WERI-Rb-1 (cell line): ENCODE data around the gene DPRX.

Source experiments
- DNase-seq: peaks from one replicate; pipeline ENCODE4 v3.0.0-alpha.2; 2020
- H3K27ac ChIP-seq: fragments of 250-450 bp; sonication (Bioruptor Pico); 2 replicates; pipeline ENCODE4 v1.5.1; 2020; ENCODE audit warnings: mild to moderate bottlenecking, moderate library complexity
- H3K27me3 ChIP-seq: fragments of 250-450 bp; sonication (Bioruptor Pico); 2 replicates; pipeline ENCODE4 v1.5.1; 2021; ENCODE audit warnings: mild to moderate bottlenecking, low read depth, moderate library complexity; ENCODE audit not compliant: insufficient read depth, severe bottlenecking
- H3K36me3 ChIP-seq: fragments of 250-450 bp; sonication (Bioruptor Pico); 2 replicates; pipeline ENCODE4 v1.5.1; 2020; ENCODE audit warnings: mild to moderate bottlenecking, moderate library complexity
- H3K4me3 ChIP-seq: 2 replicates; pipeline ENCODE4 v1.5.1; 2011; ENCODE audit warnings: low read depth, mild to moderate bottlenecking, control low read depth, low read length
- H3K9me3 ChIP-seq: fragments of 250-450 bp; sonication (Bioruptor Pico); 2 replicates; pipeline ENCODE4 v1.5.1; 2021; ENCODE audit warnings: mild to moderate bottlenecking, moderate library complexity; ENCODE audit not compliant: severe bottlenecking
- TF ChIP-seq, protein P1 (sequence below): IDR thresholded peaks from 2 replicates; pipeline ENCODE4 v1.5.1; 2011; ENCODE audit warnings: low read depth, mild to moderate bottlenecking, control low read depth, inconsistent platforms, low read length

The DPRX gene

DNA sequence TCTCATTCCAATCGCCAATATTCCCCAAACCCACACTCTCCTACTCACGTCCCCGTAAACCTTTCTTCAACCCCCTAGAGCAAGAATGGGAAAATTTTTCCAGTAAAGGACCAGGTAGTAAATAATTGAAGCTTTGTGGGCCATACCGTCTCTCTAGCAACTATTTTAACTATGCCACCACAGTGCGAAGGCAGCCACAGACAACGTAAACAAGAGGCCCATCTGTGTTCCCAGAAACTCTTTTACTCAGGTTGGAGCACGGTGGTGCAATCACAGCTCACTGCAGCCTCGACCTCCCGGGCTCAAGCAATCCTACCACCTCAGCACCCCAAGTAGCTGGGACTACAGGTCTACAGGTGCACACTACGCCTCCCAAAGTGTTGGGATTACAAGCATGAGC is 3.0 kb downstream of the DPRX start:
- Histone ChIP-seq H3K4me3 (no peak overlapping the region), H3K9me3 (peaks cover 3% of the 10 kb centered on the region), H3K27me3 (peaks cover 90% of the 10 kb centered on the region), H3K36me3 (no peaks in the 10 kb centered on the region), H3K27ac (no peak overlapping the region)
- TF ChIP-seq, protein P1, sequence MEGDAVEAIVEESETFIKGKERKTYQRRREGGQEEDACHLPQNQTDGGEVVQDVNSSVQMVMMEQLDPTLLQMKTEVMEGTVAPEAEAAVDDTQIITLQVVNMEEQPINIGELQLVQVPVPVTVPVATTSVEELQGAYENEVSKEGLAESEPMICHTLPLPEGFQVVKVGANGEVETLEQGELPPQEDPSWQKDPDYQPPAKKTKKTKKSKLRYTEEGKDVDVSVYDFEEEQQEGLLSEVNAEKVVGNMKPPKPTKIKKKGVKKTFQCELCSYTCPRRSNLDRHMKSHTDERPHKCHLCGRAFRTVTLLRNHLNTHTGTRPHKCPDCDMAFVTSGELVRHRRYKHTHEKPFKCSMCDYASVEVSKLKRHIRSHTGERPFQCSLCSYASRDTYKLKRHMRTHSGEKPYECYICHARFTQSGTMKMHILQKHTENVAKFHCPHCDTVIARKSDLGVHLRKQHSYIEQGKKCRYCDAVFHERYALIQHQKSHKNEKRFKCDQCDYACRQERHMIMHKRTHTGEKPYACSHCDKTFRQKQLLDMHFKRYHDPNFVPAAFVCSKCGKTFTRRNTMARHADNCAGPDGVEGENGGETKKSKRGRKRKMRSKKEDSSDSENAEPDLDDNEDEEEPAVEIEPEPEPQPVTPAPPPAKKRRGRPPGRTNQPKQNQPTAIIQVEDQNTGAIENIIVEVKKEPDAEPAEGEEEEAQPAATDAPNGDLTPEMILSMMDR = no peak
- DNase-seq = no peak

DNA sequence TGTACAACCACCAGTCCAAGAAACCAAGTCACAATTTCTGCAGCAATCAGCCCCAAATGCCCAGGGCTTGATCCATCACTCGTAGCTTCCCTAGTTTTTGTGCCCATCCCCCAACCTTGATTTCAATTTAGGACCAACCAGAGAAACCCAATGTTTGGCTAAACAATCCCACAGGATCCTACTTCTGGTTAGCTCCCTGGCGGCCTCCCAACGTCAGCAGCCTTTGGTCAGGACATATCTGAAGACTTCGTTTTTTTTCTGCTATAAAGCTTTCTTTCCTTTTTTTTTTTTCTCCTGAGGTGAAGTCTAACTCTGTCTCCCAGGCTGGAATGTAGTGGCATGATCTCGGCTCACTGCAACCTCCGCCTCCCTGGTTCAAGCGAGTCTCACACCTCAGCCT is 7.7 kb downstream of the DPRX start:
- Histone ChIP-seq H3K4me3 (no peak overlapping the region), H3K27me3 (peaks cover 93% of the 10 kb centered on the region), H3K27ac (no peak overlapping the region), H3K36me3 (no peaks in the 10 kb centered on the region), H3K9me3 (no peaks in the 10 kb centered on the region)
- DNase-seq = no peak
- TF ChIP-seq, protein P1 = no peak

DNA sequence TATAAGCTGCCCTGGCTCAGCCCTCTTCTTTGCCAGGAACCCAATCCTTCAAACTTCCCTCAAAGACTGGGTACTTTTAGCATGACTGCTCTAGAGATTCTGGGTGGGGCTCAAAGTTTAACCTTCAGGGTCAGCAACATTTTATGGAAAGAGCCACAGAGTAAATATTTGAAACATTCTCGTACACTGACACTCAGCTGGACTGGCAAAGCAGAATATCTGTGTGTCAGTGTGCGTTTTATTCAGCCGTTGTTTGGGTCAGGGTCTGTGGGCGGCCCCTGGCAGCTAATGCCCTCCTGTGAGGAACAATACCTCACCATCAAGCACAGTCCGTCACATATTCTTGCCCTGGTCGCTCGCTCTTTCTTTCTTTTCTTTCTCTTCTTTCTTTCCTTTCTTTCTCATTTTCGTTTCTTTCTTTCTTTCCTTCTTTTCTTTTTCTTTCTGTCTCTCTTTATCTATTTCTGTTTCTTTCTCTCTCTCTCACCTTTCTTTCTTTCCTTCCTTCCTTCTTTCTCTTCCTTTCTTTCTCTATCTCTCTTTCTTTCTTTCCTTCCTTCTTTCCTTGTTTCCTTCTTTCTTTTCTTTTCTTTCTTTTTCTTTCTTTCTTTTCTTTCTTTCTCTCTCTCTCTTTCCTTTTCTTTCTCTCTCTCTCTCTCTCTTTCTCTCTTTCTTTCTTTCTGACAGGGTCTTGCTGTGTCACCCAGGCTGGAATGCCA is 10.7 kb downstream of the DPRX start:
- Histone ChIP-seq H3K9me3 (no peaks in the 10 kb centered on the region), H3K4me3 (no peak overlapping the region), H3K36me3 (no peaks in the 10 kb centered on the region), H3K27me3 (peaks cover 87% of the 10 kb centered on the region), H3K27ac (no peak overlapping the region)
- TF ChIP-seq, protein P1 = no peak
- DNase-seq = no peak

DNA sequence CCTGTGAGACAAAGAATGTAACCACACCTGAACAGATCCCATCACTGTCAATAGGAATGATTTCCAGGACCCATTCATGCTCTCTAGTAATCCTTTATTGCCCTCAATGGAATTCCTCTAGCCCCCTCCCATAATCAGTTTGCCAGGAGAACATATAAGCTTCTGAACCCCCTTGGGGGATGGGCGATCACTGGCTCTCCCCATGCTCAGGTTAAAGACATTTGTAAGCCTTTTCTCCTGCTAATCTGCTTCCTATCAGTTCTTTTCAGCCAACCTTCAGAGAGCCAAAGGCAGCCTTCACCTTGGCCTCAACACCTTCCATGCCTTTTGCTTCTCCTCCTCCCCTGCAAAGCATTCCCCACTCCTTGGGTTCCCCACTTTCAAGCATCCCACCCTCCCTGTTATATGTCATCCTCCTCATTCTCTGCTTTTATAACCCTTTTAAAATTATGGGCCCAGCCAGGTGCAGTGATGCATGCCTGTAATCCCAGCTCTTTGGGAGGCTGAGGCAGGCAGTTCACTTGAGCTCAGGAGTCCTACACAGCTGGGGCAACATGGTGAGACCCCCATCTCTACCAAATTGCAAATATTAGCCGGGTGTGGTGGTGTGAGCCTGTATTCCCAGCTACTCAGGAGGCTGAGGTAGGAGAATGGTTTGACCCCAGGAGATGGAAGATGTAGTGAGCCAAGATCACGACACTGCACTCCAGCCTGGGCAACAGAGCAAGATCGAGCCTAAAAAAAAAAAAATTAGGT is 12.4 kb downstream of the DPRX start:
- Histone ChIP-seq H3K27ac (no peak overlapping the region), H3K27me3 (peaks cover 79% of the 10 kb centered on the region), H3K36me3 (no peaks in the 10 kb centered on the region), H3K4me3 (no peak overlapping the region), H3K9me3 (peaks cover 8% of the 10 kb centered on the region)
- TF ChIP-seq, protein P1 = no peak
- no peak for DNase-seq

DNA sequence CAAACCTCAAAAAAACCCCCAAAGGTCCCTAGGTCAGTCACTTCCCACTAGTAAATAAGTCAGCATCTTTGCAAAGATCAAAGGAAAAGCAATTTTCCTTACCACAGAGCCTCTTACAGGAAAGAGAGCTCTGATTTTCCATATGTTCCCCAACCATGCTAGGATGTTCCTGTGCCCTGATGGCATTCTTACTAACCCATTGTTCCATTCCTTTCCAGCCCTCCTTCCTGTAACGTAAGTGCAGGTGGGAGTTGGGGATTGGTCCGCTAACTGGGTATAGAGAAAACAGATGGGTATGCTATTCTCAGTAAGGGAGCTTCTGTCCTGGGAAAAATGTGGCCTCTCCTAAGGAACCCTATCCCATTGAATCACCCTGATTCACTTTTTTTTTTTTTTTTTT is 14.3 kb downstream of the DPRX start:
- no peaks in the 10 kb centered on the region for H3K36me3 ChIP-seq
- peaks cover 21% of the 10 kb centered on the region for H3K9me3 ChIP-seq
- TF ChIP-seq, protein P1 = no peak
- DNase-seq = no peak
- no peak overlapping the region for H3K27ac ChIP-seq
- H3K4me3 ChIP-seq = no peak overlapping the region
- peaks cover 81% of the 10 kb centered on the region for H3K27me3 ChIP-seq
